ENCODE data around the gene CES2.

DNA sequence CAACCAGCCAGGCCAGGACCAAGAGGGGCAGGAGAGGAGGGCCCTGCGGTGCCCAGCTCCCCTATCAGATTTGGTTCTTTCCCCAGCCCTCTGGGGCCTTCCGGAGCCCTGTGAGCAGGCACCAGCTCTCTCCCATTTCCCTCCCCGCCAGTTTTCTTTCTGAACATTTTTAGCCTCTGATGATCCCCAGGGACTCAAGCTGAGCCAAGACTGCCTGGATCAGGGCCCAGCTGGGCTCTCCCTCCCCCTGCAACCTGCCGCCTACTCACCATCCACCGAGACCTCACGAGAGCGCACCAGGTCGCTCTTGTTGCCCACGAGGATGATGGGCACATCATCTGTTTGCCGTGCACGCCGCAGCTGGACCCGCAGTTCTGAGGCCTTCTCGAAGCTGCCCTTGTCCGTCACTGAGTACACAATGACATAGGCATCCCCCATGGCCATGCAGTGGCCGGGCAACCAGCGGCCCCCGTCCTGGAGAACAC, 12.0 kb upstream of the CES2 start:
- TF ChIP-seq CTCF (IDR thresholded peaks at IDR 0.05): no peak
- TF ChIP-seq TEAD4 (IDR thresholded peaks at IDR 0.05; ENCODE audit: borderline replicate concordance, insufficient read depth): no peak
- no peak for TF ChIP-seq MXI1 (IDR thresholded peaks at IDR 0.05; ENCODE audit: low read depth, low read length)
- no peak for TF ChIP-seq GATA2 (CRISPR knock-in tag; IDR thresholded peaks at IDR 0.05)
- TF ChIP-seq JUND (IDR thresholded peaks at IDR 0.05): no peak
- TF ChIP-seq EZH2phosphoT487 (IDR thresholded peaks at IDR 0.05; ENCODE audit: borderline replicate concordance, low read depth): no peak
- TF ChIP-seq TAF1 (IDR thresholded peaks at IDR 0.05; ENCODE audit: borderline replicate concordance, low read depth, low read length): no peak
- TF ChIP-seq, protein P1, sequence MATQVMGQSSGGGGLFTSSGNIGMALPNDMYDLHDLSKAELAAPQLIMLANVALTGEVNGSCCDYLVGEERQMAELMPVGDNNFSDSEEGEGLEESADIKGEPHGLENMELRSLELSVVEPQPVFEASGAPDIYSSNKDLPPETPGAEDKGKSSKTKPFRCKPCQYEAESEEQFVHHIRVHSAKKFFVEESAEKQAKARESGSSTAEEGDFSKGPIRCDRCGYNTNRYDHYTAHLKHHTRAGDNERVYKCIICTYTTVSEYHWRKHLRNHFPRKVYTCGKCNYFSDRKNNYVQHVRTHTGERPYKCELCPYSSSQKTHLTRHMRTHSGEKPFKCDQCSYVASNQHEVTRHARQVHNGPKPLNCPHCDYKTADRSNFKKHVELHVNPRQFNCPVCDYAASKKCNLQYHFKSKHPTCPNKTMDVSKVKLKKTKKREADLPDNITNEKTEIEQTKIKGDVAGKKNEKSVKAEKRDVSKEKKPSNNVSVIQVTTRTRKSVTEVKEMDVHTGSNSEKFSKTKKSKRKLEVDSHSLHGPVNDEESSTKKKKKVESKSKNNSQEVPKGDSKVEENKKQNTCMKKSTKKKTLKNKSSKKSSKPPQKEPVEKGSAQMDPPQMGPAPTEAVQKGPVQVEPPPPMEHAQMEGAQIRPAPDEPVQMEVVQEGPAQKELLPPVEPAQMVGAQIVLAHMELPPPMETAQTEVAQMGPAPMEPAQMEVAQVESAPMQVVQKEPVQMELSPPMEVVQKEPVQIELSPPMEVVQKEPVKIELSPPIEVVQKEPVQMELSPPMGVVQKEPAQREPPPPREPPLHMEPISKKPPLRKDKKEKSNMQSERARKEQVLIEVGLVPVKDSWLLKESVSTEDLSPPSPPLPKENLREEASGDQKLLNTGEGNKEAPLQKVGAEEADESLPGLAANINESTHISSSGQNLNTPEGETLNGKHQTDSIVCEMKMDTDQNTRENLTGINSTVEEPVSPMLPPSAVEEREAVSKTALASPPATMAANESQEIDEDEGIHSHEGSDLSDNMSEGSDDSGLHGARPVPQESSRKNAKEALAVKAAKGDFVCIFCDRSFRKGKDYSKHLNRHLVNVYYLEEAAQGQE (IDR thresholded peaks at IDR 0.05; ENCODE audit: low read depth, low read length): no peak
- TF ChIP-seq SIN3A (IDR thresholded peaks at IDR 0.05; ENCODE audit: borderline replicate concordance, low read depth, low read length): no peak
- TF ChIP-seq POLR2AphosphoS5 (IDR thresholded peaks at IDR 0.05; ENCODE audit: low read depth, low read length): no peak

Measured in SK-N-SH (cell line).